GM18498 (cell line): Measurements from ENCODE around the gene FKBP14.
"Not testable (repeated sequence)": the region's sequence is repeated elsewhere in the genome, so short reads cannot be mapped to it uniquely, and the experiment has no call there.

Source experiments
- ATAC-seq: cut with Tn5 transposase; IDR thresholded peaks from one replicate; pipeline ENCODE4 v1.9.1; 2021; ENCODE audit warnings: mild to moderate bottlenecking, moderate library complexity; ENCODE audit not compliant: unreplicated experiment

FKBP14 gene

DNA sequence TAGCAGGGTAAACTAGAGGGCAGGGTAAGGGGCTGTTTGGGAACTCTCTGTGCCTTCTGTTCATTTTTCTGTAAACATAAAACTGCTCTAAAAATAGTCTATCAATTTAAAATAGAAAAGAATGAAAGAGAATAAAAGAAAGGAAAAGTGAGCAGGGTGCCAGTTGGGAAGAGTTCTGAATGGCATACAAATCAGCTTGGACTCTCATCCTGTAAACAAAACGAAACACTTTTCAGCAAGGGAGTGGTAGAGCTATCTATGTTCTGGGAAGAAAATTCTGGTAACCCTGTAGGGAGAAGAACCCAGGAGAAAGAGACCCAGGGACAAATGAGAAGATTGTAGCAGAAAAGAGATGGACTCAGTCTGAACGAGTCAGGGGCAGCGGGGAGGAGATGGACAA lies 61.5 kb downstream of the FKBP14 start:
- no peak for ATAC-seq

DNA sequence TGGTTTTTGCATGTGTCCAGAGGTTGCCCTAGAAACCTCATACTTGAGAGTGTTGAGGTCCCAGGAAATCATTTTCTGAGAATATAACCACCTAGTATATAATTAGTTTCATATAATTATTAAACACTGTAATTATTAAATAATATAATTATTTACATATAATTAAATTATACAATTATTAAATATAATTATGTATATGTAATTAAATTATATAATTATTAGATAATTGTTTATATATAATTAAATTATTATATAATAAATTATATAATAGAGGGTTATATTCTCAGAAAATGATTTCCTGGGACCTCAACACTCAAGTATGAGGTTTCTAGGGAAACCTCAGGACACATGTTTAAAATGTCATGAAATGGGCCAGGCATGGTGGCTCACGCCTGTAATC lies 64.5 kb downstream of the FKBP14 start:
- no peak for ATAC-seq

DNA sequence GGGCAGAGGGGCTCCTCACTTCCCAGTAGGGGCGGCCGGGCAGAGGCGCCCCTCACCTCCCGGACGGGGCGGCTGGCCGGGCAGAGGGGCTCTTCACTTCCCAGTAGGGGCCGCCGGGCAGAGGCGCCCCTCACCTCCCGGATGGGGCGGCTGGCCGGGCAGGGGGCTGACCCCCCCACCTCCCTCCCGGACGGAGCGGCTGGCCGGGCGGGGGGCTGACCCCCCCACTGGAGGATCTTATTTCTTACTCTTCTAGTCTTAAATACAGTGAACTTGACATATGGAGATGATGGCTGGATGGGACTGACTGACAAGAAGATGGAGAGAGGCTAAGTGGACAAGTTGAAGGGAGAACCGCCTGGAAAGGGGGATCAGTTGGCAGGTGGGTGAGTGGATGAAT lies 64.9 kb downstream of the FKBP14 start:
- ATAC-seq = not testable (repeated sequence)
